ENCODE measurements around the gene ZNF276.

ZNF276 gene

GRCh38 chr16:89746043-89746442, 24.7 kb downstream of the ZNF276 start:
- TF ChIP-seq CTCF (IDR thresholded peaks at IDR 0.05; ENCODE audit: low read depth, low read length) = no peak
- DNase-seq (ENCODE audit: extremely low read depth, low read depth) = no peak

GRCh38 chr16:89748076-89748475, 26.7 kb downstream of the ZNF276 start:
- TF ChIP-seq CTCF (IDR thresholded peaks at IDR 0.05; ENCODE audit: low read depth, low read length) = no peak
- no peak for DNase-seq (ENCODE audit: extremely low read depth, low read depth)

DNA sequence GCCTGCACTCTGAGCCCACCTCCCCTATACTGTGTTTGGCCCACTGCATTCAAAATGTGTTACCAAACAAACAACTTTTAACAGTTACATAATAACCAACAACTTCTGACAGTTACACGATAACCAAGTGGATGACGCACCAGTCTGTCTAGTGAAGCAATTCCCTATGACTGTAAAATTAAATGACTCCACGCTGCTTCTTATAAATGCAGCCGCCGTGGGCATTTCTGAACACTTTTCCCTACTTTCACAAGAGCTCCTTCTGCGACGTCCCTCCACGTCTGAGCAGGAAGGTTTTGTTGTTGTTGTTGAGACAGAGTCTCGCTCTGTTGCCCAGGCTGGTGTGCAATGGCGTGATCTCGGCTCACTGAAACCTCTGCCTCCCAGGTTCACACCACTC, 27.6 kb downstream of the ZNF276 start:
- TF ChIP-seq CTCF (IDR thresholded peaks at IDR 0.05; ENCODE audit: low read depth, low read length) = no peak
- no peak for DNase-seq (ENCODE audit: extremely low read depth, low read depth)

DNA sequence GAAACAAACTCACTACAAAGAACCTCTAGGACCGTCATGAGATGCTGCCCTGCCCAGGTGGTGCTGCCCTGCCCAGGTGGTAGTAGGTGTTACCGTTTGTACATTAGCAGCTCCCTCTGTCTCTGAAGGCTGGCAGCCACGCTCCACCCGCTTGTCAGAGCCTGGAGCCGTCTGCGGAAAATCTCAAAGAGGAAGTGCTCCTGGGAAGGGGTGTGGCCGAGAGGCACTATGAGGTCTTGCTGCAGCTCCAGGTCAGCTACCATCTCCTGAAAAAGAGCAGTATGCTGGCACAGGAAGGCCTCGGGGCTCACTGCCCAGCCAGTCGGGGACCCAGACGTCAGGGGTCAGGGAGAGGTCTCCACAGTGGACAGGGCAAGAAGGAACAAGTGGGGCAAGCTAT, 28.3 kb downstream of the ZNF276 start:
- TF ChIP-seq CTCF (IDR thresholded peaks at IDR 0.05; ENCODE audit: low read depth, low read length) = no peak

DNA sequence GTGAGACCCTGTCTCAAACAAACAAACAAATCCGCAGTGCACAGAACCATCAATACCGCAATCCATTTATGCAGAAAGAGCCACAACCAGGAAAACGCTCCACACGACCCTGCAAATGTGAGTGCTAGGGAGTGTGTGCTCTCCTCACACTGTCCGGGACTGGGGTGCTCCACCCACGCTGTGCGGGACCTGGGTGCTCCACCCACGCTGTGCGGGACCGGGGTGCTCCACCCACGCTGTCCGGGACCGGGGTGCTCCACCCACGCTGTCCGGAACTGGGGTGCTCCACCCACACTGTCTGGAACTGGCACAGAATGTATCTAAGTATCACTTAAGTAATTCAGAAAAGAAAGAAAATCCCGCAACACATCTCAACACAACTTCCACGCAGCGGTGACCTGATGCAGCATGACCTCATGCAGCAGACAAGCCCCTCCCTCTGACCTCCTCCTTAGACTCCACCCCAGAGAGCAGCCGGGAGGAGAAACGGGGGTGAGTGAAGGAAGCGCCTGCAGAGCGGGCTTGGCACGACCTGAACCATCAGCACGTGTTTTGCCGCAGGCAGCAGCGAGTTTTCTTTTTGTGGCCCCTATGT, 38.5 kb downstream of the ZNF276 start:
- TF ChIP-seq CTCF (IDR thresholded peaks at IDR 0.05; ENCODE audit: low read depth, low read length) = no peak
- no peak for DNase-seq (ENCODE audit: extremely low read depth, low read depth)

More for the DNA sequence above, 28.3 kb downstream of the ZNF276 start:
- no peak for DNase-seq (ENCODE audit: extremely low read depth, low read depth)

- no peak for TF ChIP-seq CTCF (IDR thresholded peaks at IDR 0.05; ENCODE audit: low read depth, low read length)
- DNase-seq (ENCODE audit: extremely low read depth, low read depth) = no peak
Measured at GRCh38 chr16:89761304-89761922, 40.1 kb downstream of the ZNF276 start.

- DNase-seq (ENCODE audit: extremely low read depth, low read depth) = no peak
Measured at GRCh38 chr16:89764711-89765201, 43.4 kb downstream of the ZNF276 start.

More at GRCh38 chr16:89764711-89765201, 43.4 kb downstream of the ZNF276 start:
- TF ChIP-seq CTCF (IDR thresholded peaks at IDR 0.05; ENCODE audit: low read depth, low read length) = no peak
